Activated naive CD8-positive, alpha-beta T cell treated with anti-CD3 and anti-CD28 coated beads for 36 hours (primary cell): ENCODE data around the gene TSPAN4. TPM values are rescaled to one million over a fixed set of nuclear protein-coding genes. Genes with fewer than 3 reads are reported as not detected.

Experiments used
- DNase-seq: peaks from one replicate; pipeline ENCODE4 v3.0.0; 2021
- H3K27ac Mint-ChIP-seq: one replicate; pipeline ENCODE4 v1.8.0; 2022; ENCODE audit warnings: mild to moderate bottlenecking, moderate library complexity, mixed read lengths
- H3K27me3 Mint-ChIP-seq: one replicate; pipeline ENCODE4 v1.8.0; 2022; ENCODE audit warnings: mild to moderate bottlenecking, mixed read lengths
- H3K36me3 Mint-ChIP-seq: one replicate; pipeline ENCODE4 v1.8.0; 2021; ENCODE audit warnings: mild to moderate bottlenecking, mixed read lengths
- H3K4me1 Mint-ChIP-seq: one replicate; pipeline ENCODE4 v1.8.0; 2021; ENCODE audit warnings: mixed read lengths
- H3K4me3 Mint-ChIP-seq: one replicate; pipeline ENCODE4 v1.8.0; 2022; ENCODE audit warnings: mild to moderate bottlenecking, moderate library complexity, mixed read lengths
- H3K9me3 Mint-ChIP-seq: one replicate; pipeline ENCODE4 v1.8.0; 2022; ENCODE audit warnings: mixed read lengths
- total RNA-seq, 2 experiments: library from RNA; stranded (reverse); gene quantifications; one replicate each; pipeline ENCODE4 v1.2.3, GENCODE V29; 2021

TSPAN4 gene
- total RNA-seq, 2 experiments from 2014 or later = 12.8 to 16.2 TPM

DNA sequence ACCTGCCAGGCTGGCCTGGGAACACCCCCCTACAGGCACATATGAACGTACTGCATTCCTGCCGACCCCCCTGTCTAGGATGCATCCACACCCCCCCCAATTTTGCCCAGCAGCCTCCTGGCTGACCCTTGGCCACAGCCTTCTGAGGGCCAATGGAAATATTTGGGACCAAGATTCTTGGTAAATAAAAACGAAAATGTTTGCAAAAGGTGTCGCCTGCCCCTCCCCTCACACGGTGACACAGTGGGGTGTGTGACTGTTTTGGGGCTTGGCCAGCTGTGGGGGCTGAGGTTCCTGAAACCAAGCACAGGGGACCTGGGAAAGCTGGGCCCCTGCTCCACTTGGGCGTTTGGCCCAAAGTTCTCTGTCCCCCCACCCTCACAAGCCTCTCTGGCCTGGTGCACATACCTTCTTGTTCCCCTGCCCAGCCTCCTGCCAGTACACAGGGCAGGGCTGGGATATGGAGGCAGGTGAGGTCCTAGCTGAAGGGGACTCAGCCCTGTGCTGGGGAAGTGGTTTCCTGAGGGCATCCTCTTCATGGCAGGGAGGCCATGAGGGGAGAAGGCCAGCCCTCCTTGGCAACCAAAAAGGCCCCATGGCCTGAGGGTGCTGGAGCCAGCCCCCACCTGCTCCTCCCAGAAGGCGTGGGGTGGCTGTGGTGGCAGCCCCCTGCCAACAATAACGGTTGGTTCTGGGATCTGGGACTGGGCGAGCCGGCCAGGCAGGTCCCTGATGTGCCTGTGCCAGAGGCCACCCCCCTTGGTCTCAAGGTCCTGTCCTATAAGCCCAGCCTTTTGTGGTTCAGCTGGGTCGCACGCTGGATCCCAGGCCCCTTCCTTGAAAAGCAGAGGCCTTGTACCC is 17.1 kb upstream of the TSPAN4 start:
- peaks cover 34% of the 10 kb centered on the region for H3K27me3 Mint-ChIP-seq
- H3K36me3 Mint-ChIP-seq = peaks cover 9% of the 10 kb centered on the region
- H3K27ac Mint-ChIP-seq = no peak overlapping the region
- H3K4me1 Mint-ChIP-seq = peaks cover 25% of the 10 kb centered on the region
- DNase-seq = no peak
- no peak overlapping the region for H3K4me3 Mint-ChIP-seq
- no peaks in the 10 kb centered on the region for H3K9me3 Mint-ChIP-seq

GRCh38 chr11:826227-826621 is 16.4 kb upstream of the TSPAN4 start:
- Mint-ChIP-seq H3K27me3 (peaks cover 36% of the 10 kb centered on the region), H3K9me3 (no peaks in the 10 kb centered on the region), H3K27ac (no peak overlapping the region), H3K4me1 (peaks cover 20% of the 10 kb centered on the region), H3K36me3 (peaks cover 9% of the 10 kb centered on the region), H3K4me3 (peak overlapping the region; percentile 72)
- DNase-seq = no peak

DNA sequence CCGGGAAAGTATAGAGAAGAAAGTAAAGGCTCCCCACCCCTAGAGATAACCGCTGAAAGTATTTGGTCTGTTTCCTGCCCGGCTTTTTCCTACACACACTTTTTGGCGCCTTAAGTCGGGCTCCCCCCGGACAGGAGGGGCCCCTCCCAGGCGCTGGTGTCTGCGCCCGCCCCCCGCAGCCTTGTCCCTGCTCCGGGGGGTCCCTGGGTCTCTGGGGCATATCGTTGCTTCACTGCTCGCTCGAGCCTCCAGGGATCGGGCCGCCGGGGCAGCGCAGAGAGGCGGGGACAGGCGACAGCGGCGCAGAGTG is 15.9 kb upstream of the TSPAN4 start:
- Mint-ChIP-seq H3K27me3 (peaks cover 41% of the 10 kb centered on the region), H3K27ac (no peak overlapping the region), H3K9me3 (no peaks in the 10 kb centered on the region), H3K36me3 (peaks cover 9% of the 10 kb centered on the region), H3K4me1 (peaks cover 20% of the 10 kb centered on the region), H3K4me3 (peak overlapping the region; percentile 72)
- DNase-seq = no peak

- Mint-ChIP-seq H3K36me3 (peaks cover 9% of the 10 kb centered on the region), H3K4me1 (peaks cover 18% of the 10 kb centered on the region), H3K9me3 (no peaks in the 10 kb centered on the region), H3K27me3 (peaks cover 43% of the 10 kb centered on the region), H3K4me3 (peak overlapping the region; percentile 51), H3K27ac (no peak overlapping the region)
- DNase-seq = no peak
Measured at GRCh38 chr11:827146-827896, 15.3 kb upstream of the TSPAN4 start.

GRCh38 chr11:827897-828192 is 14.8 kb upstream of the TSPAN4 start, which contains the start of gene CRACR2B:
Gene CRACR2B (plus strand): TSS chr11:827919. CDS start chr11:828608, 689 bp downstream.
- Mint-ChIP-seq H3K4me1 (peaks cover 19% of the 10 kb centered on the region), H3K27me3 (peaks cover 43% of the 10 kb centered on the region), H3K36me3 (peaks cover 9% of the 10 kb centered on the region), H3K9me3 (no peaks in the 10 kb centered on the region), H3K27ac (no peak within 1 kb of the TSS), H3K4me3 (peak within 1 kb of the TSS; percentile 51)
- DNase-seq = no peak

GRCh38 chr11:828506-829175 is 14.0 kb upstream of the TSPAN4 start:
- H3K9me3 Mint-ChIP-seq = no peaks in the 10 kb centered on the region
- H3K4me1 Mint-ChIP-seq = peaks cover 19% of the 10 kb centered on the region
- H3K27ac Mint-ChIP-seq = no peak overlapping the region
- DNase-seq = no peak
- H3K27me3 Mint-ChIP-seq = peaks cover 43% of the 10 kb centered on the region
- peak overlapping the region; percentile 32 for H3K4me3 Mint-ChIP-seq
- peaks cover 9% of the 10 kb centered on the region for H3K36me3 Mint-ChIP-seq

DNA sequence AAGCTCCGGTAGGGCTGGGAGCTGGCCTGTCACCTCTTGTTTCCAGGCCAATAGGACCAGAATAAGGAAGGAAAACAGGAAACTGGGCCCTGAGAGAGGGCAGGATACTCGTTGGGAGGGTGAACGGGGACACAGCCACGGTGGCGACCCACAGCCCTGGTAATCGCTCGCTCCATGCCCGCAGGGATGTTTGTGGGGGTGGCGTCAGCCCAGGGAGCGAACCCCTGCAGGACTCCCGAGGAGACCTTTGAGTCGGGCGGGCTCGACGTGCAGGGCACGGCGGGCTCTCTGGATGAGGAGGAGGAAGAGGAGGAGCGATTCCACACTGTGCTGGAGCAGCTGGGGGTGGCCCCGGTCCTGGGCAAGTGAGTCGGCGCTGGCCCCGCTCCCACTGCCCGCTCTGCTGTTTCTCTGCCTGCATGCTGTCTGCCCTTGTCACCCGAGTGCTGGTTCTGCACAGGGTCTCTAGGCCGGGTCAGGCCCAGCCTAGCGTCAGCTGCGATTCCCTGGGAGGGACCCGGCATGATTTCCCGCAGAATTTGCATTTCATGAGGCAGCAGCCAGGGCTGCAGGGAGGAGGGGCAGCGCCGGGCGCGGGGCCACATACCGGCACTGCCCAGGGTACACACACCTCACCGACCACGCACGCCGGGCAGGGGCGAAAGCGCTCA is 13.3 kb upstream of the TSPAN4 start:
- H3K4me3 Mint-ChIP-seq = peak overlapping the region; percentile 60
- H3K9me3 Mint-ChIP-seq = no peaks in the 10 kb centered on the region
- DNase-seq = no peak
- H3K27me3 Mint-ChIP-seq = peaks cover 43% of the 10 kb centered on the region
- H3K4me1 Mint-ChIP-seq = peaks cover 25% of the 10 kb centered on the region
- peaks cover 9% of the 10 kb centered on the region for H3K36me3 Mint-ChIP-seq
- no peak overlapping the region for H3K27ac Mint-ChIP-seq

DNA sequence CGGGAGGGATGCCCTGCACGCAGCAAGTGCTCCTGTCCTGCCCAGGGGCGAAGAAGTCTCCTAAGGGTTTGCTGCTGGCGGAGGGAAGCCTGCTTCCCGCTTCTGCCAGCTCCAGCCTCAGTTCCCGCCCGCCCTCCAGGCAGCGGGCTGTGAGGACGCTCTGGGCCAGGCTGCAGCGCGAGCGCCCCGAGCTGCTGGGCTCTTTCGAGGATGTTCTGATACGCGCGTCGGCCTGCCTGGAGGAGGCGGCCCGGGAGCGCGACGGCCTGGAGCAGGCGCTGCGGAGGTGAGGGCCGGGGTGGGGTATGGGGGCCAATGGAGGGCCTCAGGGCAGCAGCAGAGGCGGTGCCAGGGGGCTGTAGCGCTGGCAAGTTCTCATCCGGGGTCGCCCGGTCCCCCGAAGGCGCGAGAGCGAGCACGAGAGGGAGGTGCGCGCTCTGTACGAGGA is 12.8 kb upstream of the TSPAN4 start:
- H3K27ac Mint-ChIP-seq = no peak overlapping the region
- no peak for DNase-seq
- peaks cover 43% of the 10 kb centered on the region for H3K27me3 Mint-ChIP-seq
- H3K4me1 Mint-ChIP-seq = peaks cover 26% of the 10 kb centered on the region
- no peak overlapping the region for H3K4me3 Mint-ChIP-seq
- H3K9me3 Mint-ChIP-seq = no peaks in the 10 kb centered on the region
- H3K36me3 Mint-ChIP-seq = peaks cover 6% of the 10 kb centered on the region

DNA sequence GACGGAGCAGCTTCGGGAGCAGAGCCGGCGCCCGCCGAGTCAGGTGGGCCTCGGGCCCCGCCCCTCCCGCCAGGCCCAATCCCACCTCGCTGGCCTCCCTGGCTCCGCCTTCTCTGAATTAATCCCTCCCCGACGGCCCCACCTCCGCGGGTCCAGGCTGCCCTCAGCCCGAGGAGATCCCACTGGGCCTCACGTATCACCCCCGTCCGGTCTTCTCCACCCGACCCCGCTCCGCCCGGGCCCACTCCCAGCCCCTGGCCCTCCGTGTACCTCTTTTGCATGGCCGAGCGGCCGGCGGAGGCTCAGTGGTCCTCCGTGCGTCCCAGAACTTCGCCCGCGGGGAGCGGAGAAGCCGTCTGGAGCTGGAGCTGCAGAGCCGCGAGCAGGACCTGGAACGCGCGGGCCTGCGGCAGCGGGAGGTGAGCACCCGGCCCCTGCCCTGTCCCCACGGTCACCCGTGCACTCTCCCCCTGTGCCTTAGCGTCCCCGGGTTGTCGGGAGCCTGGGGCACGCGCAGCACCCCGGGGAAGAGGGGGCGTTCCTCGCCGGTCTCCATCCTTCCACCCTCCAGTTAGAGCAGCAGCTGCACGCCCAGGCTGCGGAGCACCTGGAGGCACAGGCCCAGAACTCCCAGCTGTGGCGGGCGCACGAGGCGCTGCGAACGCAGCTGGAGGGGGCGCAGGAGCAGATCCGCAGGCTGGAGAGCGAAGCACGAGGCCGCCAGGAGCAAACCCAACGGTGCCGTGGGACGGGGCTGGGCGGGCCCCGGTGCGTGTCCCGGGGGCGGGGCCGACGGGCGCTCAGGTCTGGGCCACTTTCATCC is 12.1 kb upstream of the TSPAN4 start:
- Mint-ChIP-seq H3K9me3 (no peaks in the 10 kb centered on the region), H3K4me3 (no peak overlapping the region), H3K27me3 (peaks cover 43% of the 10 kb centered on the region), H3K27ac (no peak overlapping the region), H3K4me1 (peaks cover 28% of the 10 kb centered on the region), H3K36me3 (no peaks in the 10 kb centered on the region)
- peak; percentile 84 for DNase-seq

- no peak overlapping the region for H3K27ac Mint-ChIP-seq
- H3K27me3 Mint-ChIP-seq = peaks cover 43% of the 10 kb centered on the region
- no peak for DNase-seq
- no peak overlapping the region for H3K4me3 Mint-ChIP-seq
- H3K9me3 Mint-ChIP-seq = no peaks in the 10 kb centered on the region
- no peaks in the 10 kb centered on the region for H3K36me3 Mint-ChIP-seq
- peaks cover 28% of the 10 kb centered on the region for H3K4me1 Mint-ChIP-seq
Measured at GRCh38 chr11:831118-831864, 11.4 kb upstream of the TSPAN4 start.

DNA sequence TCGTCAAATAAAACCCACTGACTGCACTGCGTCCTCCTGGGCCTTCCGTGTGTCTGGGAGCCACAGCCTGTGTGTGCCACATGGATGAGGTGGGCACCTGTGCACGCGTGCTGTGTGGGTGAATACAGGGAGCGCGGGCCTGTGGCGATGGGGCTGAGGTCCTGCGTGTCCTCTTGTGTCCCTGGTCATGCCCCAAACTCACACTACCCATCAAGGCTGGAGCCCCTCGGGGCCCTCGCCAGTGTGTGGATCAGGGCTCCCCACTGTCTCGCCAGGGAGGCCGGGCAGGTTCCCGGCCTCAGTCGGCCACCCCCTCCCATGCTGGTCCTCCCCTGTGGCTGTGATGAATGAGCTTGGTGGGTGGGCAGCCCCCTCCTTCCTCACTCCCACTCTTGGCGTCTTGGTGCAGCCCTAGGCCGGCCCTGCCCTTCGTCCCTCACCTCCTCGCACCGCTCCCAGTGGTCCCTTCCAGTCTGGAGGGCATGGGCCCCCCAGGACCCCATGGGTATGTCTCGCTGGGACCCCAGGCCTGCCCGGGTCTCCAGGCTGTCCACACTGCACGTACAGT is 10.6 kb upstream of the TSPAN4 start:
- Mint-ChIP-seq H3K9me3 (no peaks in the 10 kb centered on the region), H3K36me3 (no peaks in the 10 kb centered on the region), H3K4me3 (no peak overlapping the region), H3K27me3 (peaks cover 40% of the 10 kb centered on the region), H3K27ac (no peak overlapping the region), H3K4me1 (peaks cover 24% of the 10 kb centered on the region)
- no peak for DNase-seq

DNA sequence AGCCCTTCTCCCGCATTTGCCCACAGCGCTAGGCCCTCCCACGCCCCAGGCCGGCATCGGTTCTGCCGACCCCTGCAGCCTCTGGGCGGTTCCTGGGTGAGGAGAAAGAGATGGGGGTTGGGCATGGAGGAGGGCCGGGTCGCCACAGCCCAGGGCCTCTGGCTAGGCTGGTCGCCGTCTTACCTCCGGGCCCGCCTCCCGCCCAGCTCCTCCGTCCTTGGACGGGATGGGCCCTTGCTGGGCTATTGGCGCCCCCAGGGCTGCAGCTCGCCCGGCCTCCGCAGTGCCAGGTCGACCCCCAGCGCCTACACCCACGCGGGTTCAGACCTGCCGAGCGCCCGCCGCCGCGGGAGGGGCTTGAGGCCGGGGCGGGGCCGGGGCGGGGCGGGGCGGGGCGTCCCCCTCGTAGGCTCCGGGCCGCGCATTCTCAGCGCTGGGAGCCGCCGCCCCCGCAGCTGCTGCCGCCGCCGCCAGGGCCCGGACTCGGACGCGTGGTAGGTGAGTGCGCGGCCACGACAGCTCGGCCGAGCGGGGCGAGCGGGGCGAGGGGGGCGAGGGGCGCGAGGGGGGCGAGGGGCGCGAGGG is 10.0 kb upstream of the TSPAN4 start, which contains the start of gene CD151:
CD151 (plus strand) TSS at position 424 of the 585 bp plus-strand sequence. CDS start 3,118 bp downstream, outside the sequence.
- no peaks in the 10 kb centered on the region for H3K36me3 Mint-ChIP-seq
- peaks cover 37% of the 10 kb centered on the region for H3K27me3 Mint-ChIP-seq
- H3K9me3 Mint-ChIP-seq = no peaks in the 10 kb centered on the region
- H3K4me3 Mint-ChIP-seq = peak within 1 kb of the TSS; percentile 72
- H3K4me1 Mint-ChIP-seq = peaks cover 22% of the 10 kb centered on the region
- H3K27ac Mint-ChIP-seq = peak within 1 kb of the TSS; percentile 42
- DNase-seq = peak; percentile 72
